A549 (cell line): ENCODE data around the gene PARM1. TPM values are rescaled to one million over a fixed set of nuclear protein-coding genes. Genes with fewer than 3 reads are reported as not detected.
A peak's percentile ranks its signal among the peaks of the same experiment; 100 is the strongest.
"Not testable (repeated sequence)": the region's sequence is repeated elsewhere in the genome, so short reads cannot be mapped to it uniquely, and the experiment has no call there.

Experiments used
- ATAC-seq, 2 experiments: fragments of 200-7000 bp in 1 of 2; fragments of >200 bp in 1 of 2; cut with Nextera tagmentation in 1 of 2; cut with Tn5 transposase in 1 of 2; 3 replicates each; pipeline versions ENCODE4 v1.8.0 to v1.9.1; 2018 to 2020; ENCODE audit warnings: mild to moderate bottlenecking in 1 of 2, moderate library complexity in 1 of 2
- CTCF ChIA-PET: fragments of 300-600 bp; sonication (Branson Sonifier 250); formaldehyde crosslinking; extraction: SDS; loops from one replicate; lab custom pipeline; 2021; ENCODE audit warnings: antibody characterized with exemption, inconsistent platforms; lab: Yijun Ruan, JAX
- POLR2A ChIA-PET: fragments of 350-600 bp; formaldehyde crosslinking; extraction: SDS; loops from one replicate; lab custom pipeline; 2021; ENCODE audit warnings: antibody characterized with exemption, inconsistent platforms; lab: Yijun Ruan, JAX
- DNase-seq, 2 experiments: peaks; one replicate each; pipeline versions ENCODE4 v3.0.0 to v3.0.0-alpha.2; 2011 to 2016; ENCODE audit warnings: low read depth in 1 of 2, low spot score in 1 of 2
- FAIRE-seq: peaks from 2 replicates; lab custom pipeline; 2011; peaks lifted over from hg19 to GRCh38; lab: Jason Lieb, UNC
- H3K27ac ChIP-seq, 2 experiments: fragments of >200 bp; sonication (Bioruptor Twin); formaldehyde crosslinking; 3 replicates each; pipeline ENCODE4 v1.5.1; 2016 to 2017
- H3K4me1 ChIP-seq: fragments of >200 bp; sonication (Bioruptor Twin); formaldehyde crosslinking; 3 replicates; pipeline ENCODE4 v1.6.1; 2016
- H3K4me2 ChIP-seq: fragments of >200 bp; sonication (Bioruptor Twin); formaldehyde crosslinking; 3 replicates; pipeline ENCODE4 v1.6.1; 2016
- H3K4me3 ChIP-seq: fragments of >200 bp; sonication (Bioruptor Twin); formaldehyde crosslinking; 3 replicates; pipeline ENCODE4 v1.5.1; 2016
- H3K9me3 ChIP-seq: fragments of >200 bp; sonication (Bioruptor Twin); formaldehyde crosslinking; 3 replicates; pipeline ENCODE4 v1.6.1; 2016
- BCL3 ChIP-seq: fragments of >200 bp; sonication (Bioruptor Twin); formaldehyde crosslinking; IDR thresholded peaks from 3 replicates; pipeline ENCODE4 v1.6.1; 2016
- BHLHE40 ChIP-seq: IDR thresholded peaks from 2 replicates; pipeline ENCODE4 v1.6.1; 2012; ENCODE audit warnings: low read depth, low read length, inconsistent platforms
- CBX2 ChIP-seq: fragments of 200-600 bp; sonication (generic); IDR thresholded peaks from 2 replicates; pipeline ENCODE4 v1.6.1; 2016; ENCODE audit warnings: low read depth, mild to moderate bottlenecking, borderline replicate concordance
- CBX8 ChIP-seq: fragments of 200-600 bp; sonication (generic); IDR thresholded peaks from 2 replicates; pipeline ENCODE4 v1.6.1; 2016
- EHF ChIP-seq: fragments of 250-450 bp; sonication (Bioruptor Pico); IDR thresholded peaks from 2 replicates; pipeline ENCODE4 v1.5.0; 2020; ENCODE audit warnings: mild to moderate bottlenecking
- EHMT2 ChIP-seq: fragments of 200-600 bp; sonication (generic); IDR thresholded peaks from 2 replicates; pipeline ENCODE4 v1.6.1; 2016; ENCODE audit warnings: antibody characterized with exemption, low read depth, mild to moderate bottlenecking, moderate library complexity
- EP300 ChIP-seq, 2 experiments: fragments of >200 bp; sonication (Bioruptor Twin); formaldehyde crosslinking; IDR thresholded peaks; 2 replicates in 1 of 2; 3 replicates in 1 of 2; pipeline ENCODE4 v1.6.1; 2016 to 2017
- FOSL2 ChIP-seq, 2 experiments: fragments of 450-650 bp in 1 of 2; fragments of >200 bp in 1 of 2; sonication (Bioruptor Twin) in 1 of 2; formaldehyde crosslinking; IDR thresholded peaks; 2 replicates each; pipeline versions ENCODE4 v1.5.0 to v1.6.1; 2016 to 2020; ENCODE audit warnings: mild to moderate bottlenecking in 1 of 2, moderate library complexity in 1 of 2
- FOXS1 ChIP-seq: fragments of 250-450 bp; sonication (Bioruptor Pico); IDR thresholded peaks from 2 replicates; pipeline ENCODE4 v1.5.0; 2020; ENCODE audit warnings: mild to moderate bottlenecking, moderate library complexity
- HDAC2 ChIP-seq: fragments of 200-600 bp; sonication (generic); IDR thresholded peaks from 2 replicates; pipeline ENCODE4 v1.6.1; 2016
- HEYL ChIP-seq: fragments of 250-450 bp; sonication (Bioruptor Pico); IDR thresholded peaks from 2 replicates; pipeline ENCODE4 v1.8.0; 2021; ENCODE audit warnings: mild to moderate bottlenecking, moderate library complexity
- HMGXB4 ChIP-seq: fragments of 250-450 bp; sonication (Bioruptor Pico); IDR thresholded peaks from 2 replicates; pipeline ENCODE4 v1.5.0; 2021; ENCODE audit warnings: mild to moderate bottlenecking, moderate library complexity, borderline replicate concordance
- HOXA7 ChIP-seq: fragments of 250-450 bp; sonication (Bioruptor Pico); IDR thresholded peaks from 2 replicates; pipeline ENCODE4 v1.5.0; 2020; ENCODE audit warnings: mild to moderate bottlenecking, moderate library complexity
- HOXB13 ChIP-seq: fragments of 250-450 bp; sonication (Bioruptor Pico); IDR thresholded peaks from 2 replicates; pipeline ENCODE4 v1.5.0; 2020; ENCODE audit warnings: low read depth, mild to moderate bottlenecking, moderate library complexity
- HOXB5 ChIP-seq: fragments of 250-450 bp; sonication (Bioruptor Pico); IDR thresholded peaks from 2 replicates; pipeline ENCODE4 v1.5.0; 2020; ENCODE audit warnings: mild to moderate bottlenecking, moderate library complexity
- JUN ChIP-seq, 2 experiments: fragments of >200 bp; sonication (Bioruptor Twin); formaldehyde crosslinking; IDR thresholded peaks; 2 replicates in 1 of 2; 3 replicates in 1 of 2; pipeline ENCODE4 v1.6.1; 2016 to 2017
- JUNB ChIP-seq: fragments of >200 bp; sonication (Bioruptor Twin); formaldehyde crosslinking; IDR thresholded peaks from 2 replicates; pipeline ENCODE4 v1.6.1; 2016
- KDM5A ChIP-seq: fragments of 200-600 bp; sonication (generic); IDR thresholded peaks from 2 replicates; pipeline ENCODE4 v1.6.1; 2016; ENCODE audit warnings: antibody characterized with exemption, mild to moderate bottlenecking
- MAZ ChIP-seq: fragments of 150-350 bp; IDR thresholded peaks from 2 replicates; pipeline ENCODE4 v1.6.1; 2014; ENCODE audit warnings: antibody characterized with exemption, low read depth, low read length, borderline replicate concordance
- NFE2L2 ChIP-seq: fragments of 150-350 bp; conservative IDR thresholded peaks from 2 replicates; pipeline ENCODE4 v1.6.1; 2014; ENCODE audit warnings: low read length
- PHF8 ChIP-seq: fragments of 200-600 bp; sonication (generic); IDR thresholded peaks from 2 replicates; pipeline ENCODE4 v1.6.1; 2016; ENCODE audit warnings: low read depth, mild to moderate bottlenecking, antibody characterized with exemption, moderate library complexity, borderline replicate concordance
- RAD21 ChIP-seq, 2 experiments: fragments of >200 bp in 1 of 2; sonication (Bioruptor Twin) in 1 of 2; formaldehyde crosslinking in 1 of 2; IDR thresholded peaks in 1 of 2; conservative IDR thresholded peaks in 1 of 2; 2 replicates in 1 of 2; 3 replicates in 1 of 2; pipeline ENCODE4 v1.6.1; 2012 to 2018; ENCODE audit warnings: inconsistent platforms in 1 of 2
- RCOR1 ChIP-seq: fragments of 150-350 bp; IDR thresholded peaks from 2 replicates; pipeline ENCODE4 v1.6.1; 2014; ENCODE audit warnings: antibody characterized with exemption, low read length, low read depth
- RNF2 ChIP-seq: fragments of 200-600 bp; sonication (generic); IDR thresholded peaks from 2 replicates; pipeline ENCODE4 v1.6.1; 2016; ENCODE audit warnings: low read depth, mild to moderate bottlenecking, antibody characterized with exemption, moderate library complexity, borderline replicate concordance
- SMC3 ChIP-seq: fragments of >200 bp; sonication (Bioruptor Twin); formaldehyde crosslinking; IDR thresholded peaks from 3 replicates; pipeline ENCODE4 v1.6.1; 2018; ENCODE audit warnings: inconsistent platforms
- ZC3H11A ChIP-seq: fragments of 450-650 bp; IDR thresholded peaks from 2 replicates; pipeline ENCODE4 v1.6.1; 2014; ENCODE audit warnings: antibody characterized with exemption, mild to moderate bottlenecking
- ZFP36 ChIP-seq: fragments of 450-650 bp; IDR thresholded peaks from 2 replicates; pipeline ENCODE4 v1.6.1; 2014; ENCODE audit warnings: borderline replicate concordance; ENCODE audit not compliant: partially characterized antibody
- ZNF302 ChIP-seq: fragments of 250-450 bp; sonication (Bioruptor Pico); IDR thresholded peaks from 2 replicates; pipeline ENCODE4 v1.9.0; 2021; ENCODE audit warnings: inconsistent platforms, mild to moderate bottlenecking, moderate library complexity
- ZSCAN20 ChIP-seq: fragments of 250-450 bp; sonication (Bioruptor Pico); IDR thresholded peaks from 2 replicates; pipeline ENCODE4 v1.8.0; 2022; ENCODE audit warnings: mild to moderate bottlenecking, moderate library complexity
- WGBS: methylation state at CpG from one replicate; pipeline ENCODE4 v1.1.6; 2017; ENCODE audit errors: missing lambda C conversion rate; 5-methylcytosine and 5-hydroxymethylcytosine counted together
- polyA plus RNA-seq, 4 experiments: library from polyadenylated mRNA; depleted of rRNA in 3 of 4; stranded (reverse); fragments of >200 nt; fragmentation: RNase III in 1 of 4; extraction: RNeasy Plus Mini Kit Qiagen cat#74134 plus additional on column Dnase treatment in 1 of 4; gene quantifications; 2 replicates in 3 of 4; 3 replicates in 1 of 4; pipeline ENCODE4 v1.2.3, GENCODE V29; 2011 to 2017

The PARM1 gene
- polyA plus RNA-seq, 2 of the 4 experiments (the other 2 are of a cell fraction) = 0.37 to 2.5 TPM

GRCh38 chr4:74990276-74990875, 57.5 kb downstream of the PARM1 start:
- H3K9me3 ChIP-seq = no peaks in the 10 kb centered on the region
- ATAC-seq = no peak
- 55% methylated on average over 2 of the region's 2 CpGs for WGBS
- DNase-seq = no peak
- TF ChIP-seq JUN (IDR thresholded peaks at IDR 0.05) (no peak), ZFP36 (no peak), EP300 (IDR thresholded peaks at IDR 0.05) (no peak), RAD21 (conservative IDR thresholded peaks at IDR 0.05 in 1 of 2, IDR thresholded peaks at IDR 0.05 in 1 of 2) (no peak), NFE2L2 (no peak), HOXB5 (CRISPR knock-in tag) (no peak), HEYL (no peak), CBX8 (no peak), MAZ (no peak), EHF (no peak), PHF8 (no peak), ZNF302 (CRISPR knock-in tag) (no peak), EHMT2 (no peak), CBX2 (no peak), HOXB13 (no peak), RNF2 (no peak)
- POLR2A ChIA-PET = no interaction called here
- no peak for FAIRE-seq
- no peak overlapping the region for H3K27ac ChIP-seq
- H3K4me3 ChIP-seq = no peak overlapping the region
- no peak overlapping the region for H3K4me2 ChIP-seq
- H3K4me1 ChIP-seq = no peaks in the 10 kb centered on the region
- CTCF ChIA-PET = no interaction called here

- H3K27ac ChIP-seq, H3K4me2 ChIP-seq, POLR2A ChIA-PET, H3K4me1 ChIP-seq, H3K9me3 ChIP-seq, DNase-seq, CTCF ChIA-PET, FAIRE-seq, H3K4me3 ChIP-seq, ATAC-seq: not testable (repeated sequence)
- WGBS = 58% methylated on average over 2 of the region's 2 CpGs
- peak; percentile 50 for TF ChIP-seq ZC3H11A
Observed at GRCh38 chr4:74994436-74994835, 61.5 kb downstream of the PARM1 start.

GRCh38 chr4:74996996-74997395, 64.1 kb downstream of the PARM1 start:
- Histone ChIP-seq H3K9me3 (no peaks in the 10 kb centered on the region), H3K27ac (no peak overlapping the region), H3K4me2 (no peak overlapping the region), H3K4me3 (no peak overlapping the region), H3K4me1 (no peaks in the 10 kb centered on the region)
- ChIA-PET POLR2A (no interaction called here), CTCF (no interaction called here)
- no peak for TF ChIP-seq HEYL
- TF ChIP-seq FOSL2 (IDR thresholded peaks at IDR 0.05) = no peak
- TF ChIP-seq FOSL2 (CRISPR knock-in tag; IDR thresholded peaks at IDR 0.05) = no peak
- TF ChIP-seq EP300 (IDR thresholded peaks at IDR 0.05) = no peak
- TF ChIP-seq CBX8 = no peak
- TF ChIP-seq SMC3 = no peak
- ATAC-seq (no peak), FAIRE-seq (no peak), DNase-seq (no peak)
- 0% methylated on average over 1 of the region's 1 CpG for WGBS

- no peak for ATAC-seq
- H3K9me3 ChIP-seq = no peaks in the 10 kb centered on the region
- 76% methylated on average over 3 of the region's 3 CpGs for WGBS
- CTCF ChIA-PET = no interaction called here
- no peak for TF ChIP-seq EHMT2
- TF ChIP-seq BCL3 = no peak
- no peak for TF ChIP-seq HMGXB4 (CRISPR knock-in tag)
- TF ChIP-seq FOXS1 = no peak
- no peak for TF ChIP-seq HDAC2
- no peak for TF ChIP-seq KDM5A
- TF ChIP-seq JUNB = no peak
- TF ChIP-seq JUN (IDR thresholded peaks at IDR 0.05) = no peak
- TF ChIP-seq HOXA7 (CRISPR knock-in tag) = no peak
- TF ChIP-seq ZFP36 = no peak
- TF ChIP-seq RCOR1 = no peak
- no peak for TF ChIP-seq BHLHE40
- TF ChIP-seq ZSCAN20 (CRISPR knock-in tag) = no peak
- no peak for TF ChIP-seq ZNF302 (CRISPR knock-in tag)
- no peak overlapping the region for H3K27ac ChIP-seq
- no peak overlapping the region for H3K4me2 ChIP-seq
- no peak overlapping the region for H3K4me3 ChIP-seq
- FAIRE-seq = no peak
- H3K4me1 ChIP-seq = no peaks in the 10 kb centered on the region
- no peak for DNase-seq
- POLR2A ChIA-PET = no interaction called here
Observed at GRCh38 chr4:74997948-74998729, 65.2 kb downstream of the PARM1 start.
